GM12878 (cell line): ENCODE measurements around the gene CETP. TPM values are rescaled to one million over a fixed set of nuclear protein-coding genes. Genes with fewer than 3 reads are reported as not detected.

Source experiments
- ATAC-seq: fragments of 200-7000 bp; cut with Tn5 transposase; 3 replicates; pipeline ENCODE4 v1.9.1; 2020; ENCODE audit warnings: mild to moderate bottlenecking, moderate library complexity
- BruUV-seq: library from RNA; stranded (reverse); fragments of 400-500 nt; replicated peaks from 2 replicates; lab custom pipeline; 2021; lab: Mats Ljungman, UMichigan
- CTCF ChIA-PET: fragments of 300-600 bp; sonication (Branson Sonifier 250); formaldehyde crosslinking; extraction: SDS; loops from one replicate; lab custom pipeline; 2021; ENCODE audit warnings: inconsistent platforms; lab: Yijun Ruan, JAX
- POLR2A ChIA-PET: fragments of 350-600 bp; formaldehyde crosslinking; extraction: SDS; loops from one replicate; lab custom pipeline; 2021; ENCODE audit warnings: inconsistent platforms; lab: Charles Lee
- RAD21 ChIA-PET: fragments of 300-600 bp; sonication (Branson Sonifier 250); formaldehyde crosslinking; loops from one replicate; lab custom pipeline; 2023; ENCODE audit warnings: antibody characterized with exemption; ENCODE audit not compliant: unreplicated experiment; lab: Charles Lee
- SMC1A ChIA-PET: fragments of 300-600 bp; sonication (Branson Sonifier 250); formaldehyde crosslinking; loops from one replicate; lab custom pipeline; 2023; ENCODE audit not compliant: unreplicated experiment, uncharacterized antibody; lab: Charles Lee
- DNase-seq: peaks from one replicate; pipeline ENCODE4 v3.0.0-alpha.2; 2011; ENCODE audit warnings: low read depth, low spot score
- FAIRE-seq: peaks from 3 replicates; lab custom pipeline; 2011; peaks lifted over from hg19 to GRCh38; lab: Jason Lieb, UNC
- H2AFZ ChIP-seq: 2 replicates; pipeline ENCODE4 v1.6.0; 2011; ENCODE audit warnings: low read depth, low read length, control low read depth; ENCODE audit not compliant: control insufficient read depth
- H3K27ac ChIP-seq: 2 replicates; pipeline ENCODE4 v1.5.1; 2011; ENCODE audit warnings: control low read depth; ENCODE audit not compliant: control insufficient read depth, insufficient read depth
- H3K27me3 ChIP-seq, 2 experiments: replicated peaks in 1 of 2; 2 replicates each; pipeline versions ENCODE4 v1.6.0 to v1.6.1; 2011; ENCODE audit warnings: low read length in 1 of 2; ENCODE audit not compliant: control insufficient read depth in 2 of 2, insufficient read depth in 2 of 2
- H3K36me3 ChIP-seq, 2 experiments: 2 replicates each; pipeline ENCODE4 v1.5.1; 2011; ENCODE audit warnings: low read length in 1 of 2; ENCODE audit not compliant: control insufficient read depth in 2 of 2, insufficient read depth in 2 of 2
- H3K4me1 ChIP-seq: 2 replicates; pipeline ENCODE4 v1.6.1; 2011; ENCODE audit warnings: mild to moderate bottlenecking, low read length, moderate library complexity, mixed read lengths; ENCODE audit not compliant: control insufficient read depth, insufficient read depth
- H3K4me2 ChIP-seq: 2 replicates; pipeline ENCODE4 v1.6.0; 2011; ENCODE audit warnings: control low read depth; ENCODE audit not compliant: control insufficient read depth, insufficient read depth
- H3K4me3 ChIP-seq: fragments of 200-600 bp; sonication (generic); 2 replicates; pipeline ENCODE4 v1.5.1; 2016
- H3K79me2 ChIP-seq: 2 replicates; pipeline ENCODE4 v1.6.0; 2011; ENCODE audit warnings: low read length; ENCODE audit not compliant: control insufficient read depth, insufficient read depth
- H3K9ac ChIP-seq: 2 replicates; pipeline ENCODE4 v1.8.0; 2011; ENCODE audit warnings: low read length, control low read depth, mixed read lengths; ENCODE audit not compliant: control insufficient read depth, insufficient read depth
- H3K9me3 ChIP-seq: replicated peaks from 3 replicates; pipeline ENCODE4 v1.5.1; 2011; ENCODE audit warnings: mild to moderate bottlenecking, low read length; ENCODE audit not compliant: control insufficient read depth, insufficient read depth
- H4K20me1 ChIP-seq: 2 replicates; pipeline ENCODE4 v1.6.0; 2011; ENCODE audit not compliant: control insufficient read depth, insufficient read depth
- IRF4 ChIP-seq: IDR thresholded peaks from 2 replicates; pipeline ENCODE4 v1.6.1; 2011; ENCODE audit warnings: low read depth, low read length
- MAX ChIP-seq: IDR thresholded peaks from 2 replicates; pipeline ENCODE4 v1.6.1; 2012; ENCODE audit warnings: low read depth, low read length, improper control_type of control experiment
- MEF2A ChIP-seq: IDR thresholded peaks from 2 replicates; pipeline ENCODE4 v1.6.1; 2011; ENCODE audit warnings: low read depth, mild to moderate bottlenecking, low read length, moderate library complexity; ENCODE audit not compliant: insufficient read depth
- MYB ChIP-seq: fragments of 150-350 bp; IDR thresholded peaks from 2 replicates; pipeline ENCODE4 v1.6.1; 2014; ENCODE audit warnings: mild to moderate bottlenecking, low read depth, low read length, borderline replicate concordance
- NFYB ChIP-seq: IDR thresholded peaks from 2 replicates; pipeline ENCODE4 v1.6.1; 2011; ENCODE audit warnings: low read depth, mild to moderate bottlenecking, low read length, improper control_type of control experiment, moderate library complexity; ENCODE audit not compliant: insufficient read depth
- POLR2AphosphoS2 ChIP-seq: IDR thresholded peaks from 2 replicates; pipeline ENCODE4 v1.6.1; 2011; ENCODE audit warnings: low read depth, mild to moderate bottlenecking, low read length, improper control_type of control experiment, moderate library complexity
- POLR2AphosphoS5 ChIP-seq: IDR thresholded peaks from 2 replicates; pipeline ENCODE4 v1.6.1; 2011; ENCODE audit warnings: mild to moderate bottlenecking, low read length, inconsistent platforms
- RB1 ChIP-seq: fragments of 450-650 bp; formaldehyde crosslinking; IDR thresholded peaks from 2 replicates; pipeline ENCODE4 v1.6.1; 2017; ENCODE audit warnings: mild to moderate bottlenecking, borderline replicate concordance
- SMAD1 ChIP-seq: fragments of 450-650 bp; IDR thresholded peaks from 2 replicates; pipeline ENCODE4 v1.6.1; 2018; ENCODE audit warnings: mild to moderate bottlenecking, low read depth; ENCODE audit not compliant: partially characterized antibody
- SP1 ChIP-seq: IDR thresholded peaks from one replicate; pipeline ENCODE4 v1.6.1; 2011; ENCODE audit warnings: low read depth, low read length
- TARDBP ChIP-seq: IDR thresholded peaks from 2 replicates; pipeline ENCODE4 v1.6.1; 2016; ENCODE audit warnings: borderline replicate concordance
- WGBS: methylation state at CpG from one replicate; pipeline ENCODE4 v1.1.6; 2016; ENCODE audit warnings: low lambda C conversion rate; ENCODE audit not compliant: insufficient replicate concordance, insufficient coverage; ENCODE audit errors: missing lambda C conversion rate; 5-methylcytosine and 5-hydroxymethylcytosine counted together
- in situ Hi-C: fragments of 300-500 bp; cut with MboI; formaldehyde crosslinking; loops from 9 replicates; pipeline ENCODE4 v1.14.3; 2018; ENCODE audit warnings: mixed read lengths
- intact Hi-C: fragments of 100-400 bp; cut with micrococcal nuclease; formaldehyde crosslinking; loops from one replicate; pipeline ENCODE4 v1.14.2; 2022; ENCODE audit not compliant: unreplicated experiment
- polyA plus RNA-seq, 11 experiments: library from polyadenylated mRNA; depleted of rRNA in 4 of 11; unstranded in 6 of 11; stranded (reverse) in 5 of 11; fragments of >200 nt; fragmentation: Nextera tagmentation in 4 of 11; fragmentation: Illumina TruSeq in 1 of 11; extraction: Ambion mirVana in 4 of 11; extraction: Trizol in 1 of 11; gene quantifications; 1 replicate in 1 of 11; 2 replicates in 10 of 11; pipeline versions ENCODE4 v1.2.1 to v1.2.3, GENCODE V29; 2011 to 2016; ENCODE audit warnings: inconsistent platforms in 2 of 11, missing spikeins in 2 of 11, low read depth in 1 of 11
- total RNA-seq, 4 experiments: library from RNA; depleted of rRNA in 3 of 4; stranded (reverse); fragments of >200 nt in 3 of 4; fragmentation: Illumina TruSeq in 1 of 4; extraction: Trizol in 1 of 4; gene quantifications; 2 replicates each; pipeline versions ENCODE4 v1.2.1 to v1.2.3, GENCODE V29; 2013 to 2021
- TF ChIP-seq, protein P1 (sequence below): fragments of 450-650 bp; IDR thresholded peaks from 2 replicates; pipeline ENCODE4 v1.6.1; 2017; ENCODE audit warnings: mild to moderate bottlenecking, moderate library complexity
- TF ChIP-seq, protein P2 (sequence below): fragments of 450-650 bp; IDR thresholded peaks from 2 replicates; pipeline ENCODE4 v1.6.1; 2016; ENCODE audit warnings: mild to moderate bottlenecking
- TF ChIP-seq, protein P3 (sequence below): fragments of 450-650 bp; formaldehyde crosslinking; IDR thresholded peaks from 2 replicates; pipeline ENCODE4 v1.4.0; 2020; ENCODE audit warnings: mild to moderate bottlenecking, moderate library complexity

CETP gene
- total and polyA plus RNA-seq, 10 of the 15 experiments (the other 5 are each of a cell fraction or from before 2014, with no cell fraction given), result 1.2 to 6.4 (median 2.1) TPM

DNA sequence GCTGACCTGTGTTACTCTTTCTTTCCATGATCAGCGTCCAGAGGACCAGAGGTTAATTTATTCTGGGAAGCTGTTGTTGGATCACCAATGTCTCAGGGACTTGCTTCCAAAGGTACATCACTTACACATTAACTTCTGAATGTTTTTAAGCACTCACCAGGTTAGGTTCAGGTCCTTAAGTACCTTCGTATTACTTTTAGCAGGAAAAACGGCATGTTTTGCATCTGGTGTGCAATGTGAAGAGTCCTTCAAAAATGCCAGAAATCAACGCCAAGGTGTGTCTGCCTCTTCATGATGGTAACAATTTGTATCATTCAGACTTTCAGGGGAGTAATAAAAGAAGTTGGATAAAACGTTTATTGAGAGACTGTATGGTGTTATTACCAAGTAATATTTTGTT is 26.5 kb upstream of the CETP start:
- SMC1A ChIA-PET, result interaction anchor here (1.1 to 4.6 kb wide), 7 partner anchors 9 to 68 kb away, joined by 3 to 18 read pairs (median 12); no protein-coding TSS in a partner anchor
- CTCF ChIA-PET, result interaction anchor here (1.5 to 1.7 kb wide), 2 partner anchors 16 to 29 kb away, joined by 3 to 6 read pairs; no protein-coding TSS in a partner anchor
- POLR2A ChIA-PET, result interaction anchor here (0.5 to 21.1 kb wide), 6 partner anchors 12 to 75 kb away, joined by 3 to 306 read pairs (median 4); no protein-coding TSS in a partner anchor
- no peak for DNase-seq
- Histone ChIP-seq H3K4me2 (peak overlapping the region; percentile 38), H3K27ac (peak overlapping the region; percentile 51), H3K9ac (peak overlapping the region; percentile 61), H3K36me3 (peaks cover 6 to 21% of the 10 kb centered on the region in 2 experiments), H3K79me2 (peaks cover 54% of the 10 kb centered on the region), H3K27me3 (no peaks in the 10 kb centered on the region), H3K9me3 (no peaks in the 10 kb centered on the region), H4K20me1 (no peaks in the 10 kb centered on the region), H3K4me3 (peak overlapping the region; percentile 92), H2AFZ (no peak overlapping the region), H3K4me1 (peaks cover 39% of the 10 kb centered on the region)
- intact Hi-C loops, result no loop called here
- no peak for ATAC-seq
- in situ Hi-C loops, result no loop called here
- under 1% methylated on average over 5 of the region's 5 CpGs for WGBS
- no peak for FAIRE-seq
- BruUV-seq, result no TSS peak
- RAD21 ChIA-PET, result interaction anchor here (1.0 to 1.4 kb wide), 2 partner anchors 11 to 15 kb away, joined by 3 to 4 read pairs; no protein-coding TSS in a partner anchor
- TF ChIP-seq IRF4, result no peak
- TF ChIP-seq MEF2A, result no peak
- TF ChIP-seq MYB, result no peak
- TF ChIP-seq TARDBP, result no peak
- no peak for TF ChIP-seq MAX
- TF ChIP-seq, protein P1, sequence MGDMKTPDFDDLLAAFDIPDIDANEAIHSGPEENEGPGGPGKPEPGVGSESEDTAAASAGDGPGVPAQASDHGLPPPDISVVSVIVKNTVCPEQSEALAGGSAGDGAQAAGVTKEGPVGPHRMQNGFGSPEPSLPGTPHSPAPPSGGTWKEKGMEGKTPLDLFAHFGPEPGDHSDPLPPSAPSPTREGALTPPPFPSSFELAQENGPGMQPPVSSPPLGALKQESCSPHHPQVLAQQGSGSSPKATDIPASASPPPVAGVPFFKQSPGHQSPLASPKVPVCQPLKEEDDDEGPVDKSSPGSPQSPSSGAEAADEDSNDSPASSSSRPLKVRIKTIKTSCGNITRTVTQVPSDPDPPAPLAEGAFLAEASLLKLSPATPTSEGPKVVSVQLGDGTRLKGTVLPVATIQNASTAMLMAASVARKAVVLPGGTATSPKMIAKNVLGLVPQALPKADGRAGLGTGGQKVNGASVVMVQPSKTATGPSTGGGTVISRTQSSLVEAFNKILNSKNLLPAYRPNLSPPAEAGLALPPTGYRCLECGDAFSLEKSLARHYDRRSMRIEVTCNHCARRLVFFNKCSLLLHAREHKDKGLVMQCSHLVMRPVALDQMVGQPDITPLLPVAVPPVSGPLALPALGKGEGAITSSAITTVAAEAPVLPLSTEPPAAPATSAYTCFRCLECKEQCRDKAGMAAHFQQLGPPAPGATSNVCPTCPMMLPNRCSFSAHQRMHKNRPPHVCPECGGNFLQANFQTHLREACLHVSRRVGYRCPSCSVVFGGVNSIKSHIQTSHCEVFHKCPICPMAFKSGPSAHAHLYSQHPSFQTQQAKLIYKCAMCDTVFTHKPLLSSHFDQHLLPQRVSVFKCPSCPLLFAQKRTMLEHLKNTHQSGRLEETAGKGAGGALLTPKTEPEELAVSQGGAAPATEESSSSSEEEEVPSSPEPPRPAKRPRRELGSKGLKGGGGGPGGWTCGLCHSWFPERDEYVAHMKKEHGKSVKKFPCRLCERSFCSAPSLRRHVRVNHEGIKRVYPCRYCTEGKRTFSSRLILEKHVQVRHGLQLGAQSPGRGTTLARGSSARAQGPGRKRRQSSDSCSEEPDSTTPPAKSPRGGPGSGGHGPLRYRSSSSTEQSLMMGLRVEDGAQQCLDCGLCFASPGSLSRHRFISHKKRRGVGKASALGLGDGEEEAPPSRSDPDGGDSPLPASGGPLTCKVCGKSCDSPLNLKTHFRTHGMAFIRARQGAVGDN, result no peak
- TF ChIP-seq POLR2AphosphoS5, result peak; percentile 47; the same call in 1 of the 2 replicates
- TF ChIP-seq, protein P2, sequence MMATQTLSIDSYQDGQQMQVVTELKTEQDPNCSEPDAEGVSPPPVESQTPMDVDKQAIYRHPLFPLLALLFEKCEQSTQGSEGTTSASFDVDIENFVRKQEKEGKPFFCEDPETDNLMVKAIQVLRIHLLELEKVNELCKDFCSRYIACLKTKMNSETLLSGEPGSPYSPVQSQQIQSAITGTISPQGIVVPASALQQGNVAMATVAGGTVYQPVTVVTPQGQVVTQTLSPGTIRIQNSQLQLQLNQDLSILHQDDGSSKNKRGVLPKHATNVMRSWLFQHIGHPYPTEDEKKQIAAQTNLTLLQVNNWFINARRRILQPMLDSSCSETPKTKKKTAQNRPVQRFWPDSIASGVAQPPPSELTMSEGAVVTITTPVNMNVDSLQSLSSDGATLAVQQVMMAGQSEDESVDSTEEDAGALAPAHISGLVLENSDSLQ, result no peak
- TF ChIP-seq, protein P3, sequence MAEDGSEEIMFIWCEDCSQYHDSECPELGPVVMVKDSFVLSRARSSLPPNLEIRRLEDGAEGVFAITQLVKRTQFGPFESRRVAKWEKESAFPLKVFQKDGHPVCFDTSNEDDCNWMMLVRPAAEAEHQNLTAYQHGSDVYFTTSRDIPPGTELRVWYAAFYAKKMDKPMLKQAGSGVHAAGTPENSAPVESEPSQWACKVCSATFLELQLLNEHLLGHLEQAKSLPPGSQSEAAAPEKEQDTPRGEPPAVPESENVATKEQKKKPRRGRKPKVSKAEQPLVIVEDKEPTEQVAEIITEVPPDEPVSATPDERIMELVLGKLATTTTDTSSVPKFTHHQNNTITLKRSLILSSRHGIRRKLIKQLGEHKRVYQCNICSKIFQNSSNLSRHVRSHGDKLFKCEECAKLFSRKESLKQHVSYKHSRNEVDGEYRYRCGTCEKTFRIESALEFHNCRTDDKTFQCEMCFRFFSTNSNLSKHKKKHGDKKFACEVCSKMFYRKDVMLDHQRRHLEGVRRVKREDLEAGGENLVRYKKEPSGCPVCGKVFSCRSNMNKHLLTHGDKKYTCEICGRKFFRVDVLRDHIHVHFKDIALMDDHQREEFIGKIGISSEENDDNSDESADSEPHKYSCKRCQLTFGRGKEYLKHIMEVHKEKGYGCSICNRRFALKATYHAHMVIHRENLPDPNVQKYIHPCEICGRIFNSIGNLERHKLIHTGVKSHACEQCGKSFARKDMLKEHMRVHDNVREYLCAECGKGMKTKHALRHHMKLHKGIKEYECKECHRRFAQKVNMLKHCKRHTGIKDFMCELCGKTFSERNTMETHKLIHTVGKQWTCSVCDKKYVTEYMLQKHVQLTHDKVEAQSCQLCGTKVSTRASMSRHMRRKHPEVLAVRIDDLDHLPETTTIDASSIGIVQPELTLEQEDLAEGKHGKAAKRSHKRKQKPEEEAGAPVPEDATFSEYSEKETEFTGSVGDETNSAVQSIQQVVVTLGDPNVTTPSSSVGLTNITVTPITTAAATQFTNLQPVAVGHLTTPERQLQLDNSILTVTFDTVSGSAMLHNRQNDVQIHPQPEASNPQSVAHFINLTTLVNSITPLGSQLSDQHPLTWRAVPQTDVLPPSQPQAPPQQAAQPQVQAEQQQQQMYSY (CRISPR knock-in tag), result no peak
- no peak for TF ChIP-seq SP1
- TF ChIP-seq RB1, result no peak
- TF ChIP-seq POLR2AphosphoS2, result no peak
- peak; percentile 18 for TF ChIP-seq SMAD1
- TF ChIP-seq NFYB, result no peak
